Renal cortex interstitium (tissue), 11 donors: ENCODE results near the gene IKZF3. TPM values are rescaled to one million over a fixed set of nuclear protein-coding genes. Genes with fewer than 3 reads are reported as not detected.

Source experiments
- DNase-seq, 11 donors: peaks; one replicate each; pipeline ENCODE4 v3.0.0-alpha.2; 2013; ENCODE audit warnings: low read depth in 9 of 11, low spot score in 4 of 11; ENCODE audit errors: extremely low read depth in 1 of 11
- polyA plus RNA-seq, 3 donors: library from polyadenylated mRNA; unstranded; fragments of 120-200 nt; gene quantifications; one replicate each; pipeline ENCODE4 v1.2.1, GENCODE V29; 2013; ENCODE audit not compliant: insufficient read length in 3 of 3

The IKZF3 gene
- polyA plus RNA-seq, 3 donors, result 0.11 to 0.30 (median 0.23) TPM

GRCh38 chr17:39823407-39824054 lies 40.6 kb downstream of the IKZF3 start:
- no peak for DNase-seq

GRCh38 chr17:39822051-39822451 lies 42.1 kb downstream of the IKZF3 start:
- no peak for DNase-seq

- no peak for DNase-seq
Observed at GRCh38 chr17:39820987-39821386, 43.1 kb downstream of the IKZF3 start.

- no peak for DNase-seq
Observed at GRCh38 chr17:39820541-39820940, 43.6 kb downstream of the IKZF3 start.

GRCh38 chr17:39818358-39819000 lies 45.6 kb downstream of the IKZF3 start:
- no peak for DNase-seq

- DNase-seq, result no peak
Observed at GRCh38 chr17:39816272-39816671, 47.8 kb downstream of the IKZF3 start.

GRCh38 chr17:39814497-39814896 lies 49.6 kb downstream of the IKZF3 start:
- no peak for DNase-seq

- no peak for DNase-seq
Observed at GRCh38 chr17:39813631-39814030, 50.5 kb downstream of the IKZF3 start.

GRCh38 chr17:39812466-39812865 lies 51.6 kb downstream of the IKZF3 start:
- no peak for DNase-seq

- DNase-seq, result no peak
Observed at GRCh38 chr17:39810939-39811728, 53.0 kb downstream of the IKZF3 start.

GRCh38 chr17:39809221-39809620 lies 54.9 kb downstream of the IKZF3 start:
- no peak for DNase-seq

- DNase-seq, result peak in 4 of 11 donors; percentile 10 to 33 (median 17)
Observed at GRCh38 chr17:39808409-39808997, 55.6 kb downstream of the IKZF3 start.

GRCh38 chr17:39804839-39805238 lies 59.3 kb downstream of the IKZF3 start:
- DNase-seq, result no peak

GRCh38 chr17:39801055-39801454 lies 63.1 kb downstream of the IKZF3 start:
- DNase-seq, result no peak

- DNase-seq, result no peak
Observed at GRCh38 chr17:39800540-39800939, 63.6 kb downstream of the IKZF3 start.

- DNase-seq, result no peak
Observed at GRCh38 chr17:39799395-39799794, 64.7 kb downstream of the IKZF3 start.

GRCh38 chr17:39794249-39794970 lies 69.7 kb downstream of the IKZF3 start:
- no peak for DNase-seq

- DNase-seq, result no peak
Observed at GRCh38 chr17:39793301-39793872, 70.7 kb downstream of the IKZF3 start.
